OCI-LY1 (cell line): ENCODE data around the gene ZNF180.

Experiments
- EZH2 ChIP-seq: fragments of 200-600 bp; sonication (generic), shearing (Covaris generic); IDR thresholded peaks from 2 replicates; pipeline ENCODE4 v1.8.0; 2017; ENCODE audit warnings: borderline replicate concordance, mixed run types, mild to moderate bottlenecking, antibody characterized with exemption, low read length, moderate library complexity, mixed read lengths
- TF ChIP-seq, protein P1 (sequence below): fragments of 200-600 bp; sonication (generic), shearing (Covaris generic); IDR thresholded peaks from 2 replicates; pipeline ENCODE4 v1.5.1; 2017; ENCODE audit warnings: mild to moderate bottlenecking, antibody characterized with exemption, low read length, moderate library complexity, mixed read lengths

DNA sequence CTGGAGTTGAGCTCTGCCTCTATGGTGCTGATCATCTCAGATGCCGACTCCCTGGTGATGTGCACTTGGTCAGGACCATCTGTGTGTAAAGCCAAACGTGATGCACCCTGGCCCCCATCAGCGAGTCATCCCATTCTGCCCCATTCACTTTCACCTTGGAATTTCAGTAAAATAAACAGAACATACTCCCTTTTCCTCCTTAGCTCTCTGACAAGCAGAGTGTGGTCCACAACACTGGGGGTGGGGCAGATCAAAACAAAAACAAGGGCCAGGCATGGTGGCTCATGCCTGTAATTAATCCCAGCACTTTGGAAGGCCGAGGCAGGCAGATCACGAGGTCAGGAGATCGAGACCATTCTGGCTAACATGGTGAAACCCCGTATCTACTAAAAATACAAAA lies 16.8 kb upstream of the ZNF180 start:
- TF ChIP-seq, protein P1, sequence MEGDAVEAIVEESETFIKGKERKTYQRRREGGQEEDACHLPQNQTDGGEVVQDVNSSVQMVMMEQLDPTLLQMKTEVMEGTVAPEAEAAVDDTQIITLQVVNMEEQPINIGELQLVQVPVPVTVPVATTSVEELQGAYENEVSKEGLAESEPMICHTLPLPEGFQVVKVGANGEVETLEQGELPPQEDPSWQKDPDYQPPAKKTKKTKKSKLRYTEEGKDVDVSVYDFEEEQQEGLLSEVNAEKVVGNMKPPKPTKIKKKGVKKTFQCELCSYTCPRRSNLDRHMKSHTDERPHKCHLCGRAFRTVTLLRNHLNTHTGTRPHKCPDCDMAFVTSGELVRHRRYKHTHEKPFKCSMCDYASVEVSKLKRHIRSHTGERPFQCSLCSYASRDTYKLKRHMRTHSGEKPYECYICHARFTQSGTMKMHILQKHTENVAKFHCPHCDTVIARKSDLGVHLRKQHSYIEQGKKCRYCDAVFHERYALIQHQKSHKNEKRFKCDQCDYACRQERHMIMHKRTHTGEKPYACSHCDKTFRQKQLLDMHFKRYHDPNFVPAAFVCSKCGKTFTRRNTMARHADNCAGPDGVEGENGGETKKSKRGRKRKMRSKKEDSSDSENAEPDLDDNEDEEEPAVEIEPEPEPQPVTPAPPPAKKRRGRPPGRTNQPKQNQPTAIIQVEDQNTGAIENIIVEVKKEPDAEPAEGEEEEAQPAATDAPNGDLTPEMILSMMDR = no peak
- no peak for TF ChIP-seq EZH2
